ENCODE measurements around the gene LMBRD1.
"Not testable (repeated sequence)": the region's sequence is repeated elsewhere in the genome, so short reads cannot be mapped to it uniquely, and the experiment has no call there.

The LMBRD1 gene

GRCh38 chr6:69787436-69787835, 9.4 kb downstream of the LMBRD1 start:
- H3K4me3 Mint-ChIP-seq; ATAC-seq (replicated peaks); H3K9me3 Mint-ChIP-seq; DNase-seq; H3K27me3 Mint-ChIP-seq; H3K27ac Mint-ChIP-seq: not testable (repeated sequence)
- peaks cover 37 to 64% of the 10 kb centered on the region in 2 donors for H3K4me1 Mint-ChIP-seq
- H3K36me3 Mint-ChIP-seq: peaks cover 35 to 48% of the 10 kb centered on the region in 2 donors

- H3K27ac Mint-ChIP-seq: peak overlapping the region; percentile 11
- H3K4me3 Mint-ChIP-seq: no peak overlapping the region
- ATAC-seq (replicated peaks): no peak
Observed at GRCh38 chr6:69785697-69786096, 11.1 kb downstream of the LMBRD1 start.

GRCh38 chr6:69784595-69785377, 12.0 kb downstream of the LMBRD1 start:
- peaks cover 28 to 57% of the 10 kb centered on the region in 2 donors for H3K4me1 Mint-ChIP-seq
- DNase-seq (no peak), ATAC-seq (replicated peaks) (peak; percentile 73 to 76)
- no peaks in the 10 kb centered on the region for H3K27me3 Mint-ChIP-seq
- H3K9me3 Mint-ChIP-seq: no peaks in the 10 kb centered on the region
- H3K27ac Mint-ChIP-seq: peak overlapping the region; percentile 11
- peak overlapping the region; percentile 13 to 26 for H3K4me3 Mint-ChIP-seq
- peaks cover 41 to 44% of the 10 kb centered on the region in 2 donors for H3K36me3 Mint-ChIP-seq

More at GRCh38 chr6:69785697-69786096, 11.1 kb downstream of the LMBRD1 start:
- peaks cover 33 to 41% of the 10 kb centered on the region in 2 donors for H3K36me3 Mint-ChIP-seq
- H3K27me3 Mint-ChIP-seq: no peaks in the 10 kb centered on the region
- no peak for DNase-seq
- H3K9me3 Mint-ChIP-seq: no peaks in the 10 kb centered on the region
- peaks cover 28 to 57% of the 10 kb centered on the region in 2 donors for H3K4me1 Mint-ChIP-seq

DNA sequence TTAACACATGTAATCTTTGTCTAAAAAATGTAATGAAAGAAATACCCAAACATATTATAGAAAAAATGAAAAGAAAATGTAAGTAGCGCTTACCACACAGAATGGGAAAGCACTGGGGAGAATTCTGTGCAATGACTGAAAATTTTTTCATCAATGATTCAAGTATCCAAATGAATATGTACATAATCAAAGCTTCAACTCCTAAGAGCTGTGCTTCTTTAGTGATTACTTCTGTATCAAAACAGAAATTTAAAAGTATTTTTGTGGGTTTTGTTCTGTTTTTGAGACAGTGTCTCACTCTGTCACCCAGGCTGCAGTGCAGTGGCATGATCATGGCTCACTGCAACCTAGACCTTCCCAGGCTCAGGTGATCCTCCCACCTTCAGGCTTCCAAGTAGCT, 13.7 kb downstream of the LMBRD1 start:
- DNase-seq (no peak), ATAC-seq (replicated peaks) (no peak)
- H3K27ac Mint-ChIP-seq: no peak overlapping the region
- H3K36me3 Mint-ChIP-seq: peaks cover 39% of the 10 kb centered on the region in 2 donors
- H3K27me3 Mint-ChIP-seq: no peaks in the 10 kb centered on the region
- no peak overlapping the region for H3K4me3 Mint-ChIP-seq
- no peaks in the 10 kb centered on the region for H3K9me3 Mint-ChIP-seq
- peaks cover 28 to 55% of the 10 kb centered on the region in 2 donors for H3K4me1 Mint-ChIP-seq

DNA sequence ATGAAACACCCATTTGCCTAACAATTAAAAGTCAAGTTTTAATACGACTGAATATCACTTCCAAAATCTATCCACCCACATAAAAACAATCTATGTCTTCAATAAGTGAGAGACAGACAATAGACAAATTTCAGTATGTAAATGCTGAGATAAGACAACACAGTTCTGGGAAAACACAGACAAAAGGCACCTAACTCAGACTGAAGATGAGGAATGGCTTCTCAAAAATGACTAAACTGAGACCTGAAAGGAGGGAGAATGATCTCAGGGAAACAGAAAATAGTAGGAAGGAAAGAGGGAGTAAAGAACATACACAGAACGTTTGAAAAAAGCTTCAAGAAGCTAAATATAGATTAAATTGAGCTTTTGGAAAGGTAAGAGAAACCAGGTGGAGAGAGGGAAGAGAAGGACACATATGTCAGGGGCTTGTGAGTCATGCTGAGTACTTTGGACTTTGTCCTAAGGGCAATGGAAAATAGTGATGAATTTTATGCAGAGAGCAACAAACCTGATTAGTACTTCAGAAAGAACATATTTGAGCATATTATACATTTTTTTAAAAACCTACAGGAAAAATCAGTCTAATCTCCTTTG, 16.1 kb downstream of the LMBRD1 start:
- H3K27me3 Mint-ChIP-seq: no peaks in the 10 kb centered on the region
- H3K36me3 Mint-ChIP-seq: peaks cover 44% of the 10 kb centered on the region in 2 donors
- ATAC-seq (replicated peaks) (no peak), DNase-seq (no peak)
- no peaks in the 10 kb centered on the region for H3K9me3 Mint-ChIP-seq
- no peak overlapping the region for H3K4me3 Mint-ChIP-seq
- H3K4me1 Mint-ChIP-seq: peaks cover 25 to 65% of the 10 kb centered on the region in 2 donors
- no peak overlapping the region for H3K27ac Mint-ChIP-seq

GRCh38 chr6:69775941-69776340, 20.9 kb downstream of the LMBRD1 start:
- ATAC-seq (replicated peaks) (no peak), DNase-seq (no peak)
- H3K27me3 Mint-ChIP-seq: no peaks in the 10 kb centered on the region
- H3K36me3 Mint-ChIP-seq: peaks cover 58 to 66% of the 10 kb centered on the region in 2 donors
- H3K27ac Mint-ChIP-seq: no peak overlapping the region
- H3K9me3 Mint-ChIP-seq: peaks cover 0 to 11% of the 10 kb centered on the region in 2 donors
- H3K4me1 Mint-ChIP-seq: peaks cover 34 to 80% of the 10 kb centered on the region in 2 donors
- no peak overlapping the region for H3K4me3 Mint-ChIP-seq

DNA sequence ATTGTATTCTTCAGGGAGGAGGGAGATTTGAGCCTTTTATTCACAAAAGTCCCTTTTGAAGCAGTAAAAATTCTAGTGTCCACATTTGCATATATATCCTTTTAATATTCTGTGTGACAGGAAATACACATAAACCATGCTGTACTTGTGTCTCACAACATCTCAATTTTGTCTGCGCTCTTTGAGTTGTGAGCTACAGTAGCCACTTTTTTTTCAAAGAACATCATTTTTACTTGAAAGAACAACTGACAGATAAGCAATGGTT, 21.3 kb downstream of the LMBRD1 start:
- no peaks in the 10 kb centered on the region for H3K27me3 Mint-ChIP-seq
- H3K4me1 Mint-ChIP-seq: peaks cover 33 to 80% of the 10 kb centered on the region in 2 donors
- H3K9me3 Mint-ChIP-seq: peaks cover 0 to 11% of the 10 kb centered on the region in 2 donors
- ATAC-seq (replicated peaks) (peak in 1 of 2 donors; percentile 21), DNase-seq (no peak)
- H3K36me3 Mint-ChIP-seq: peaks cover 58 to 65% of the 10 kb centered on the region in 2 donors
- no peak overlapping the region for H3K4me3 Mint-ChIP-seq
- H3K27ac Mint-ChIP-seq: no peak overlapping the region

- peaks cover 58 to 65% of the 10 kb centered on the region in 2 donors for H3K36me3 Mint-ChIP-seq
- no peak for DNase-seq
- peaks cover 31 to 80% of the 10 kb centered on the region in 2 donors for H3K4me1 Mint-ChIP-seq
- peaks cover 2 to 11% of the 10 kb centered on the region in 2 donors for H3K9me3 Mint-ChIP-seq
- H3K27me3 Mint-ChIP-seq: no peaks in the 10 kb centered on the region
- peak overlapping the region; percentile 60 for H3K27ac Mint-ChIP-seq
- ATAC-seq (replicated peaks): no peak
- no peak overlapping the region for H3K4me3 Mint-ChIP-seq
Observed at GRCh38 chr6:69774740-69775584, 21.8 kb downstream of the LMBRD1 start.

DNA sequence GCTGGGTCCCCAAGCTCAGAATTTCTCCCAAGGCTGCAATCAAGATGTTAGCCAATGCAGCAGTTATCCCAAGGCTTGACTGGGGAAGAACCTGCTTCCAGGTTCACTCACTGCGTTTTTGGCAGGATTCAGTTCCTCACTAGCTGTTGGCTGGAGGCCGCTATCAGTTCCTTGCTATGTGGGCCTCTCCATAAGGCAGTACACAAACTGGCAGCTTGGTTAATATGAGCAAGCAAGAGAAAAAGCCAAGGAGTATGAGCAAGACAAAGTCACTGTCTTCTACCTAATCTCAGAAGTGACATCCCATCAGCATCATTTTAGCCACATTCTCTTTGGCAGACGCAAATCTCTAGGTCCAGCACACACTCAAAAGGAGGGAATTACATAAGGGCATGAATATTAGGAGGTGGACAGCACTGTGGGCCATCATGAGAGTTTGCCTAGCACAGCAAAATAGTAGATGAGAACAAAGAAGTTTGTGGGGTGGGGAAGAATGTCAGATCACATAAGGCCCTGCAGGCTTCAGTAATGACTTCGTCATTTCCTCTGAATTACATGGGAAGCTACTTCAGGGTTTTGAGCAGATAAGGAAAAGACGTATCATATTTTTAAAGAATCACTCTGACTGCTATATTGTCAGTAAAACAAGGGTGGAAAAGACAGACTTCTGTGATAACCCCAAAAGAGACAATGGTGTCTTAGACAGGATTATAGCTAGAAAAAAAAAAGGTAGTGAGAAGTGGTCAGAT, 25.5 kb downstream of the LMBRD1 start:
- H3K4me1 Mint-ChIP-seq: peaks cover 37 to 83% of the 10 kb centered on the region in 2 donors
- H3K9me3 Mint-ChIP-seq: peaks cover 4 to 11% of the 10 kb centered on the region in 2 donors
- DNase-seq: no peak
- ATAC-seq (replicated peaks): peak; percentile 23 to 79
- no peaks in the 10 kb centered on the region for H3K27me3 Mint-ChIP-seq
- H3K36me3 Mint-ChIP-seq: peaks cover 54 to 69% of the 10 kb centered on the region in 2 donors
- peak overlapping the region; percentile 15 to 22 for H3K4me3 Mint-ChIP-seq
- H3K27ac Mint-ChIP-seq: peak overlapping the region; percentile 86

DNA sequence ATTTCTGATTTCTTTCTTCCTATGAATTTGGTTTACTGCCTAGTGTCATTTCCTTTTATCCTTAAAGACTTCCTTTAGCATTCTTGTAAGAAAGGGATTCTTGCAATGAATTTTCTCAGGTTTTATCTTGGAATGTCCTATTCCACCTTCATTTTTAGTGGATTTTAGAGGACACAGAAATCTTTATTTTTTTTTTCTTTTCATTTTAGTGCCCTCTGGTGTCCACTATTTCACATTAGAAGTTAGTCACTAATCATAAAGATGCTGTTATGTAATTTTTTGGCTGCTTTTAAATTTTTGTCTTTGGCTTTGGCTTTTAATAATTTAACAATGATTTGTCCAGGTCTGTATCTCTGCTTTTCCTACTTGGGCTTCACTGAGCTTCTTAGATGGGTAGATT, 28.1 kb downstream of the LMBRD1 start:
- Mint-ChIP-seq H3K27me3 (no peaks in the 10 kb centered on the region), H3K4me1 (peaks cover 33 to 64% of the 10 kb centered on the region in 2 donors)

DNA sequence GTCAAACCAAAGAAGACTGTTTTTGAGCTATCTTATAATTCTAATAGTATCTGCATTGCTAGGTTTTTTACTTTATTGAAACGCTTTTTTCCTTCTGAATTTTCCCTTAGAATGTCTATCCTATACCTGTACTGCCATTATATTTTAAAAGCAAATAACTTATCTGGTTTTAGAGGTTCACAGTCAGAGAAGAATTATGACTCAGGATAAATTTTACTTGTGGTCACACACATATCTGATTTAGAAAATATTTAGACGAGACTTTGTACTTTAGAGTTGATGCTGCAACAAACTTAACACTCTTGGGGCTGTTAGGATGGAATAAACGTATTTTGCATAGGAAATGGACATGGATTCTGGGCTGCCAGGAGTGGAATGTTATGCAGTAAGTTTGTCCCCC, 33.0 kb downstream of the LMBRD1 start:
- H3K4me1 Mint-ChIP-seq: peaks cover 30 to 59% of the 10 kb centered on the region in 2 donors
- DNase-seq (no peak), ATAC-seq (replicated peaks) (no peak)
- no peak overlapping the region for H3K27ac Mint-ChIP-seq
- H3K9me3 Mint-ChIP-seq: no peaks in the 10 kb centered on the region
- H3K27me3 Mint-ChIP-seq: no peaks in the 10 kb centered on the region
- no peak overlapping the region for H3K4me3 Mint-ChIP-seq
- H3K36me3 Mint-ChIP-seq: peaks cover 38 to 55% of the 10 kb centered on the region in 2 donors

More for the DNA sequence above, 28.1 kb downstream of the LMBRD1 start:
- H3K27ac Mint-ChIP-seq: peak overlapping the region; percentile 16
- no peak overlapping the region for H3K4me3 Mint-ChIP-seq
- H3K36me3 Mint-ChIP-seq: peaks cover 54 to 61% of the 10 kb centered on the region in 2 donors
- ATAC-seq (replicated peaks) (no peak), DNase-seq (no peak)
- peaks cover 4 to 5% of the 10 kb centered on the region in 2 donors for H3K9me3 Mint-ChIP-seq

DNA sequence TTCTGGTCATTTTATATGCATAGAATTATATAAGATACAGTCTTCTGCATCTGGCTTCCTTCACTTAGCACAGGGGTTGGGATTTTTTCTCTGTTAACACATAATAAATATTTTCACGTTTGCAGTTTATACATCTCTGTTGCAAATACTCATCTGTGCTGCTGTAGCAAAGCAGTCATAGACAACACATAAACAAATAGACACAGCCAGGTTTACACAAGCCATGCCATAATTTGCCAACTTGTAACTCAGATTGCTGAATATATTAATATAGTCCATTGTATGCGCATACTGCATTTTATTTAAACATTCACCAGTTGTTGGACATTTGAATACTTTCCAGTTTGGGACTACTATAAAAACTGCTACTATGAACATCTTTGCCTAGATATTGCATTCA, 35.0 kb downstream of the LMBRD1 start:
- H3K27ac Mint-ChIP-seq: no peak overlapping the region
- ATAC-seq (replicated peaks) (no peak), DNase-seq (no peak)
- H3K36me3 Mint-ChIP-seq: peaks cover 43 to 60% of the 10 kb centered on the region in 2 donors
- no peaks in the 10 kb centered on the region for H3K27me3 Mint-ChIP-seq
- H3K4me3 Mint-ChIP-seq: no peak overlapping the region
- peaks cover 38 to 65% of the 10 kb centered on the region in 2 donors for H3K4me1 Mint-ChIP-seq
- no peaks in the 10 kb centered on the region for H3K9me3 Mint-ChIP-seq

DNA sequence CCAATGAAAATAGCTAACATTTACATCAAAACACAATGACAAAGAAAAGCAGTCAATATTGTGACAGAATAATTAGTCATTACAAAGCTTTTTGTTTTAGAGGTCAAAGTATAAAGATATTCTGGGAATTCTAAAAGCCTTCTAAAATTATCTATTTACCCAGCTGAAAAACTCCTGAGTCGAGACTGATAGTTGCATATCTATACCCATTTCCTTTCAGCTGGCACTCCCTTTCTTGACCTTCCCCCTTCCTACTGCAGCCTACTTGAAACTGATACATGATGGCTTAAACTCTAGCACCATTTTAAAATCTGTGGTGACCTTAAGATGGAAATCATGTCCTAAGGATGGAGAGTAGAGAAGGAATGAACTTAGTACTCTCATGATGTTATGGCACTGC, 38.6 kb downstream of the LMBRD1 start:
- no peak overlapping the region for H3K4me3 Mint-ChIP-seq
- H3K4me1 Mint-ChIP-seq: peaks cover 33 to 73% of the 10 kb centered on the region in 2 donors
- H3K9me3 Mint-ChIP-seq: peaks cover 5 to 12% of the 10 kb centered on the region in 2 donors
- DNase-seq (no peak), ATAC-seq (replicated peaks) (peak in 1 of 2 donors; percentile 31)
- H3K36me3 Mint-ChIP-seq: peaks cover 50 to 70% of the 10 kb centered on the region in 2 donors
- H3K27me3 Mint-ChIP-seq: no peaks in the 10 kb centered on the region
- H3K27ac Mint-ChIP-seq: no peak overlapping the region

DNA sequence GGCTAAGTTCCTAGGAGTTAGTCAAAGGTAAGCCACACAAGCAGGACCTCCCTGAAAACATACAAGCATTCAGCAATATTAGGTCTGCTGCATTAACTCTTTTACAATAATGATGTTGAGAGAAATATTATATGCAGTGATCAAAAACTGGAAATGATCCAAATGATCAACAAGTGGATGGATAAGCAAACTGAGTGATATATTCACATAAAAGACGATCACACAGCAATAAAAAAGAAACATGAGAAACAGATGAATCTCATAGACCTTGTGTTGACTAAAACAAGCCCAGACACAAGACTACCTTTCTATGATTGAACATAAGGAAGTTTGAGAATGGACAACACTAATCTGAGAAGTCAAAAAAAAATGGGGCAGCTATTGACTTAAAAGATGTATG, 39.9 kb downstream of the LMBRD1 start:
- Mint-ChIP-seq H3K4me1 (peaks cover 28 to 60% of the 10 kb centered on the region in 2 donors), H3K9me3 (peaks cover 5 to 12% of the 10 kb centered on the region in 2 donors), H3K27me3 (no peaks in the 10 kb centered on the region), H3K36me3 (peaks cover 39 to 60% of the 10 kb centered on the region in 2 donors), H3K27ac (no peak overlapping the region), H3K4me3 (no peak overlapping the region)
- no peak for ATAC-seq (replicated peaks)
- DNase-seq: no peak
